Measurements from ENCODE around the gene BCL2L13.
"Not testable (repeated sequence)": the region's sequence is repeated elsewhere in the genome, so short reads cannot be mapped to it uniquely, and the experiment has no call there.

BCL2L13 gene

GRCh38 chr22:17698276-17698675 is 59.7 kb downstream of the BCL2L13 start:
- not testable (repeated sequence) for DNase-seq

- DNase-seq: no peak
Measured at GRCh38 chr22:17698948-17699347, 60.4 kb downstream of the BCL2L13 start.

DNA sequence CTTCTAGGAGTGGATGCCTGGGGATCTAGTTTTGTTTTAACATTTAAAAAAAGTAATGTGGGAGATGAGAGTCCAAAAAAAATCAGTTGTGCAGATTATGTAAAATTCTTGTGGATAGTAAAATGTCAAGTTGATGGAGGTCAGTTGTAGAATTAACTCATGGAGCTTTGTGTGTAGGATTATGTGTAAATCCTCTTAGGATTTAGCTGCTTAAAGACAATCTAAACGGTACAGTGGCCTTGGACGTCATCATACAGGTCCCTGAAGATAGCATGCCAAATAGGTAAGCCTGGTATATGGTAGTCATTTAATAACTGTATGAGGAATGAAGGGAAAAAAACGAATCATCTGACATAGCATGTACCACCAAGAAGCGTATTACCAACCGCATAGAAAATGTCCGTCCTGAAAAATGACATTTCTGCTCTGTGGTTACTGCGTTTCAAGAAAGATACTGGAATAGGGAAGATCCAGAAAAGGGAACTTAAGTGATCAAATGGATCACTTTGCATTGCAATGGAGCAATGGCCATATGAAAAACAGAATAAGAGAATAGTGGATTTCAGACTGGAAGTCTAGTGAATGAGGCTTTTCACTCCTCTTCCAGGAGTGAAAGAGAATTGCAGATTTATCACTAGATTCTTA is 61.3 kb downstream of the BCL2L13 start:
- no peak for DNase-seq

DNA sequence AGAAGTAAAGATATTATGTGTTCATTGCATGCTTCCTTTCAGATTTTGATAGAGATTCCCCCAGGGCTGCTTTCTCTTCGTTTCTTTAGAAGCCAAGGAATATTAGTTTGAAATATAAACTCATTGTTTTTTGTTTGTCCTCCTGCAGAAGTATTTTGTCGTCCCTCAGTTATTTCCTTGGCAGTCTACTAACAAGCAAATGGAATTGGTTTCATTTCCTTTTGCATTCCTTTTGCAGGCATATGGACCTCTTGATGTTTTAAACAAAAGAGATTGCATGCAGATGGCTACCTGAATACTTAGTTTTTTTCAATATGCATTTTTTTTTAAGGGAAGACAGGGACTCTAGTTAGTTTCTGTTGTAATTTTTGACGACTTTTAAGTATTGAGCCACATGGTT is 62.2 kb downstream of the BCL2L13 start:
- DNase-seq: no peak

DNA sequence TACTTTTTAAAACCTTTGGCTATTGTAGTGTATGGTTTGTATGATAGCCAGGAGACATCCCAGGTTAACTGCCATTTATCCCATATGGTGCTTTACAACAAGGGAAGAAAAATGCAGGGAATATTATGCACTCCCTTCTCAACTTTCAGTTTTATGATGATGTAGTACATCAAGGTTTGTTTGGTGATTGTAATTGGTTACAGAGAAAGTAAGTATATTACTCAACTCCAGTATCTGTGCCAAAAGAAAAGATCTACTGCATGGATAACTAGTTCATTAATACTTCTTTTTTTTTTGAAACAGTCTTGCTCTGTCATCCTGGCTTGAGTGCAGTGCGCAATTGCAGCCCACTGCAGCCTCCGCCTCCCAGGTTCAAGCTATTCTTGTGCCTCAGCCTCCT is 65.3 kb downstream of the BCL2L13 start:
- DNase-seq: no peak

GRCh38 chr22:17705546-17705945 is 67.0 kb downstream of the BCL2L13 start:
- no peak for DNase-seq

- DNase-seq: peak; percentile 65 to 66
Measured at GRCh38 chr22:17705951-17706900, 67.7 kb downstream of the BCL2L13 start.

- DNase-seq: no peak
Measured at GRCh38 chr22:17706947-17707346, 68.4 kb downstream of the BCL2L13 start.

DNA sequence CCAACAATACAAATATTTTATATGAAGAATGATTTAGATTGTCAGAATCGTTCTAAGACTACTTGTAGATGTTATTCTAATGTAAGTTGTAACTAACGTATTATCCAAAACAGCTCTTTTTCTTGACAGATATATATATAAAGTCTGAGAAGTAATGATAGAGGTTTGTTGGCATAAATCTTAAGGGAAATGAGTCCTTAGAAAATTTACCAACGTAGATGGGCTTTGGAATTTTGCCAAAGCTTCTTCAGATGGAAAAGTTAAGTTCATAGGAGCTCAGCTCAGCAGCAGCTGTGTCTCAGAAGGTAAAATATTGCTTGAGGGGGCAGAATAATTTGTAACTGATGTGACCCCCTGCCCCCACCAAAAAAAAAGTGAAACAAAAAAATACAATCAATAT is 69.0 kb downstream of the BCL2L13 start:
- DNase-seq: no peak

GRCh38 chr22:17710023-17710422 is 71.5 kb downstream of the BCL2L13 start:
- no peak for DNase-seq

DNA sequence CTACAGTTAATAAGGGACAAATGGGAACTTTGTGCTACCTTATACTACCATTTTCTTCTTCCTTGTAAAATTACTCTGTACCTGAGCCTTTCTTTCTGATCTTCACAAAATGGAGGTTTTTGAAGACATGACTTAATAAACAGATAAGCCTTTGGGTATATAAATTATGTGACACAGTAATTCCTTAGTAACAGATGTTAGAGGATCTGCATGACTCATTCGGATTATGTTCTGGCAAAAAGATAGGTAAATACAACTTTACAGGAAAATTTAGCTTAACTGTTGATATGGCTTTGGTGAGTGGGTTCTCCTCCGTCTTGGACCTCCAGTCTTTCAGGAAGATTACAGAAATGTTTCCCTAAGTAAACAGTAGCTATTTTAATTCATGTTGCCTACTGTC is 73.9 kb downstream of the BCL2L13 start:
- DNase-seq: no peak

- no peak for DNase-seq
Measured at GRCh38 chr22:17716529-17716928, 78.0 kb downstream of the BCL2L13 start.

GRCh38 chr22:17717708-17718107 is 79.2 kb downstream of the BCL2L13 start:
- no peak for DNase-seq

DNA sequence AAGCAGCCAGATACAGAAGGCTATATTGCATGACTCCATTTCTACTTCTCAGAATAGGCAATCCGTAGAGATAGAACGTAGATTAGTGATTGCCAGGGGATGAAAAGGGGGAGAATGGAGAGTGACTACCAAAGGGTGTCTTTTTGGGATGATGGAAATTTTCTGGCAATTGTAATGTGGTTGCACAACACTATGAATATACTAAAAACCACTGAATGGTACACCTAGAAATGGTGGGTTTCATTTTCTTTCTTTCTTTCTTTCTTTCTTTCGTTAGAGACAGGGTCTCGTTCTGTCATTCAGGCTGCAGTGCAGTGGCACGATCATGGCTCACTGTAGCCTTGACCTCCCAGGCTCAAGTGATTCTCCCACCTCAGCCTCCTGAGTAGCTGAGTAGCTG is 81.4 kb downstream of the BCL2L13 start:
- DNase-seq: no peak

GRCh38 chr22:17724241-17724640 is 85.7 kb downstream of the BCL2L13 start:
- DNase-seq: no peak

DNA sequence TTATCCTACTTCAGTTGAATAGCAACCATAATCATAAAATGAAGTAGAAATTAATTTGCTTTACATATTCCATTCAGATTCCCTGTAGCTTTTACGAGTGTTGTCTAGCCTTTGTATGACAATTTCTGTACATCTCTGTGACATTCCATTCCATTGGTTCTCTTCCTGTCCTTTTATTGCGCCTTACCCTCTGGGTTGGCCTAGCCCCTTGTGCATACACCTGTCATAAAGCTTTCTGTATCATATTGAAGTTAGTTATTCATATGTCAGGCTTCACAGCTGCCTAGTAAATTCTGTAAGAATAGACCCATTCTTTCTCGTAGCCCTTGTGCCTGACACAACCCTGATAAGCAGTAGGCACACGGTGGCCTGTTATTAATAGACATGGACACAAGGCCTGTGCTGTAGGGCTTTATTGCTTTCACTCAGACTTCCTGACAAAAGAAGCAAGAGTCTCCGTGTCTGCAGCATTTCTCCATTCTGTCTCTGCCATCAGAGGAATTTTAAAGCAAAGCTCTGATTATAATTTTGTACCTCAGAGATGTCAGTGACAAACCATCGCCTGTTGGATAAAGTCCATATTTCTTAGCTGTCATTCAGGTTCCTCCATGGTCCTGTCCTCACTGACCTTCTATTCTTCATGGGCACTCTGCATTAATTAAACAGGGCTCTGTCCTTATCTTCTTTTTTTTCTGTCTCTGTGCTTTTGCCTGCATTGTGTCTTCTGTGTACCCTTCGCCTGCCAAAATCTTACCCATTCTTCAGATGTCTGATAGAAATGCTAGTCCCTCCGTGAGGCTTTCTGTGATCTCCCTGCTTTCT is 86.3 kb downstream of the BCL2L13 start:
- DNase-seq: no peak

- no peak for DNase-seq
Measured at GRCh38 chr22:17725500-17725796, 86.9 kb downstream of the BCL2L13 start.

- no peak for DNase-seq
Measured at GRCh38 chr22:17726006-17726927, 87.7 kb downstream of the BCL2L13 start.

- peak; percentile 61 to 65 for DNase-seq
Measured at GRCh38 chr22:17726928-17727897, 88.7 kb downstream of the BCL2L13 start.

DNA sequence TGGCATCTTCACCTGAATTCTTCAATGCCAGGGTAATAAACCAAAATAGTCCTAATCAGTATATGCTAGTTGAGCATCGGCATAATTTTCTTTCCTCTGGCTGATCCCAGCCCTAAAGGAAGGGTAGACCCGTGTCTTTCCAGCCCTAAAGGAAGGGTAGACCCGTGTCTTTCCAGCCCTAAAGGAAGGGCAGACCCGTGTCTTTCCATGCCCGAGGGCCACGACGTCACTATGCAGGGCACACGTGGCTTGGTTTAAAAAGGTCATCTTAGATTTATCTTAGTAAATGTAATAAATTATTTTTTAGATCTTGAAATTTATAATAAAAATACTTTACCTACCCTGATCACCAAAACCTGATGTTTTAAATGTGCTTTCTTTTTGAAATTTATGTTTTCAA is 90.2 kb downstream of the BCL2L13 start:
- DNase-seq: no peak

DNA sequence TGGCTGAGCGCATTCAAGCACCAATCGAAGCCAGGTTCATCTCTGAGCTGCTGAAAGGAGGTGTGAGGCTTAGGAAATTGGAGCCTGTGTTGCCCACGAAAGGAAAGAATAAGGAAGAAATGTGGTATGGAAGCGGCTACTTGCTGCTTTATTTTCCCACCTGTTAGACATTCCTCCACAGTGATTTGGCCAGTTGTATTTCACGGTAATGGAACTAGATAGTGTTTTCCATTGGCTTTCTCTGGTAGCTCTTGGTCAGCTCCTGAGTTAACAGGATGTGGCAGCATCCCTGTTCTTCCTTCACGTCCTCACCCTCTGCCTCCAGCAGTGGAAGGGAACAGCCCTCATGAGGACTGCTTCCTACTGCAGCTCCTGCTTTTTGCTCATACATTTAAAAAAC is 91.0 kb downstream of the BCL2L13 start:
- no peak for DNase-seq
